Activated CD4-positive, alpha-beta T cell treated with anti-CD3 and anti-CD28 coated beads, Interleukin-2, amount 10 ng/mL, durations not matched to agents 7 days and 5 days (primary cell): Measurements from ENCODE around the gene ZNHIT2. TPM values are rescaled to one million over a fixed set of nuclear protein-coding genes. Genes with fewer than 3 reads are reported as not detected.

Experiments used
- CTCF ChIA-PET: fragments of 350-600 bp; sonication (Branson Sonifier 250); formaldehyde crosslinking; loops from one replicate; lab custom pipeline; 2021; ENCODE audit warnings: antibody characterized with exemption; lab: Charles Lee
- POLR2A ChIA-PET: fragments of 350-600 bp; sonication (Branson Sonifier 250); formaldehyde crosslinking; loops from one replicate; lab custom pipeline; 2021; ENCODE audit warnings: antibody characterized with exemption; lab: Charles Lee
- DNase-seq: peaks from one replicate; pipeline ENCODE4 v3.0.0-alpha.2; 2020
- H3K27ac Mint-ChIP-seq: one replicate; pipeline ENCODE4 v1.8.0; 2021; ENCODE audit warnings: mild to moderate bottlenecking, moderate library complexity, mixed read lengths
- H3K27me3 Mint-ChIP-seq: one replicate; pipeline ENCODE4 v1.8.0; 2021; ENCODE audit warnings: mixed read lengths
- H3K36me3 Mint-ChIP-seq: one replicate; pipeline ENCODE4 v1.8.0; 2021; ENCODE audit warnings: low read depth, mixed read lengths
- H3K4me1 Mint-ChIP-seq: one replicate; pipeline ENCODE4 v1.8.0; 2021; ENCODE audit warnings: mixed read lengths
- H3K4me3 Mint-ChIP-seq: one replicate; pipeline ENCODE4 v1.8.0; 2021; ENCODE audit warnings: mild to moderate bottlenecking, moderate library complexity, mixed read lengths
- H3K9me3 Mint-ChIP-seq: one replicate; pipeline ENCODE4 v1.8.0; 2021; ENCODE audit warnings: mixed read lengths
- total RNA-seq, 2 experiments: library from RNA; stranded (reverse); gene quantifications; one replicate each; pipeline ENCODE4 v1.2.3, GENCODE V29; 2021

ZNHIT2 gene
- total RNA-seq, 2 experiments from 2014 or later, result 8.6 to 9.9 TPM

DNA sequence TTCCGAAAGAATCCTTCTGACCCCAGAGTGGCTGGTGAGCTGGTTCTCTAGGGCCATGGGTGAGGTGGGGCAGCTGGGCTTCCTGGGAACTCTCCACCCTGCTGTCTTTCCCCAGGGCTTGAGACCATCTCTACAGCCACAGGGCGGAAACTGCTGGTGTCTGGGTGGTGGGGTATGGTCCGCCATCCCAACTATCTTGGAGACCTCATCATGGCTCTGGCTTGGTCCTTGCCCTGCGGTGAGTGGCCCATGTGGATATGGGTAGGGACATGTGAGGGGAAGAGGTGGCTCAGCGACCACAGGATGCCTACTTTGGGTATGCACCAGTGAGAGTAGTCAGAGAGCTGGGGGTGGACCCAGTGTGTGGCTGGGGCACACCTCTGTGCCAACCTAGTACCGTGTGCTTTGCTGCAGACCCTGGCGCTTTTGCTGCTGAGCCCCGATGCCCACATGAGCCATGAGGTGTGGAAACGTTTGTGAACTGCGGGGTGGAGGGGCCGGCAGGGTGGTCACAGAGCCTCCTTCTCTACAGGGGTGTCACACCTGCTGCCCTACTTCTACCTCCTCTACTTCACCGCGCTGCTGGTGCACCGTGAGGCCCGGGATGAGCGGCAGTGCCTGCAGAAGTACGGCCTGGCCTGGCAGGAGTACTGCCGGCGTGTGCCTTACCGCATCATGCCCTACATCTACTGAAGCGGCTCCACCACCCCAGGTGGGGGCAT, 2.0 kb downstream of the ZNHIT2 start:
- POLR2A ChIA-PET, result no interaction called here
- peak overlapping the region; percentile 96 for H3K27ac Mint-ChIP-seq
- H3K4me3 Mint-ChIP-seq, result peak overlapping the region; percentile 87
- H3K4me1 Mint-ChIP-seq, result peaks cover 66% of the 10 kb centered on the region
- DNase-seq, result no peak
- H3K27me3 Mint-ChIP-seq, result no peaks in the 10 kb centered on the region
- H3K9me3 Mint-ChIP-seq, result no peaks in the 10 kb centered on the region
- CTCF ChIA-PET, result interaction anchor here (0.5 to 0.9 kb wide), 4 partner anchors 24 to 269 kb away, joined by 3 to 6 read pairs (median 4); partner anchors contain the start of gene ARL2
- H3K36me3 Mint-ChIP-seq, result peaks cover 23% of the 10 kb centered on the region

DNA sequence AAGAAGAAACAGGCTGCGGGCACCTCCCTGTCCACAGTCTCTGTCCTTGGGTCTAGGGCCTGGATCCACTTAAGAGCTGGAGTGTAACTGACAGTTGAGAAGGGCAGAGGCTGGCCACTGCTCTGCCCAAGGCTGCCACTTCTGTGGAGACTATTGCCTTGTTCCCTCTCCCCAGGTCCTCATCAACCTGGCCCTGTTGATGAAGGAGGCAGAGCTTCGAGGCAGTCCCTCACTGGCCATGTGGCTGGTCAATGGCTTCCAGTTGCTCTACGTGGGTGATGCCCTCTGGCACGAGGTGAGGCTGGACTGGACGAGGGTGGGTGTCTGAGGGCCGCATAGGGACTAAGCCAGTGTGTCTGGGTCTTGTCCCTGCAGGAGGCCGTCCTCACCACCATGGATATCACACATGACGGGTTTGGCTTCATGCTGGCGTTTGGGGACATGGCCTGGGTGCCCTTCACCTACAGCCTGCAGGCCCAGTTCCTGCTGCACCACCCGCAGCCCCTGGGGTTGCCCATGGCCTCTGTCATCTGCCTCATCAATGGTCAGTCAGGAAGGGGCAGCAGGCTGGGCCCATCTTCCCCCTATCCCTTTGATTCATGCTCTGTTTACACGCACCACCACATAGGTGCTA, 2.8 kb downstream of the ZNHIT2 start:
- DNase-seq, result no peak
- CTCF ChIA-PET, result interaction anchor here (0.5 to 7.1 kb wide), 3 partner anchors 18 to 100 kb away, joined by 3 to 85 read pairs (median 3); partner anchors contain the start of gene VPS51
- Mint-ChIP-seq H3K4me3 (no peak overlapping the region), H3K27me3 (no peaks in the 10 kb centered on the region), H3K9me3 (no peaks in the 10 kb centered on the region), H3K36me3 (peaks cover 15% of the 10 kb centered on the region), H3K27ac (no peak overlapping the region), H3K4me1 (peaks cover 63% of the 10 kb centered on the region)
- POLR2A ChIA-PET, result no interaction called here

DNA sequence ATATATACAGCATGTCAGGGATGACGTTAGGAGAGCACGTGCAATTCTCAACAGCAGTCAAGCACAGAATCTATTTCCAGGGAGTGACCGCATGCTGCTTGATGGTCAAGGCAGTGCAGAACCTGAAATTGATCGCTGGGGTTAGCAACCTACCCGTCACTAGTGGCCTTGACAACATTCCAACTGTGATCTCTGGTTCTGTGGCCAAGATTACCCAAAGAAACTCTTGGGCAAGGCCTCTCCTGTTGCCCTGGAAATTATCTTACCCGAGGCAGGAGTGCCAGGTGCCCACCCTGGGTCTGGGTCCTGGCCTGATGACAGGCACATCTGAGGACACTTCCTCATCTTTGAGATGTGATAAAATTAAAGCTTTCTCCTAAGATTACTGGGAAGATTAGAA, 3.7 kb downstream of the ZNHIT2 start:
- Mint-ChIP-seq H3K9me3 (no peaks in the 10 kb centered on the region), H3K36me3 (peaks cover 12% of the 10 kb centered on the region), H3K27me3 (no peaks in the 10 kb centered on the region), H3K27ac (peak overlapping the region; percentile 88), H3K4me1 (peaks cover 60% of the 10 kb centered on the region), H3K4me3 (peak overlapping the region; percentile 86)
- ChIA-PET POLR2A (no interaction called here), CTCF (interaction anchor here (0.5 to 7.1 kb wide), 7 partner anchors 8 to 269 kb away, joined by 3 to 85 read pairs (median 3); partner anchors contain the start of genes CDC42BPG, FAU, MRPL49 and VPS51)
- no peak for DNase-seq

DNA sequence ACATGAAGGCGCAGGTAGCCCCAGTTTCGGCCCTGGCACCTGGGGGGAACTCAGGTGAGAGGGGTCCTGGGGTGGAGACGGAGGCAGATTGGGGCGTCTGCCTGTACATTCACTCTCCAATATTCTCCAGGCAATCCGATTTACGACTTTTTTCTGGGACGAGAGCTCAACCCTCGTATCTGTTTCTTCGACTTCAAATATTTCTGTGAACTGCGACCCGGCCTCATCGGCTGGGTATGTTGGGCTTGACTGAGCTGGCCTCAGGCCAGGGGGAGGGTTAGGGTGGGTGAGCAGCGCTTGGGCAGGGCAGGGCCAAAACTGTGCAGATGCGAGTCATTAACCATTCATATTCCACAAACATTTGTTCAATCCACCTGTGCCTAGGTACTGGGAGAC, 4.1 kb downstream of the ZNHIT2 start:
- H3K4me1 Mint-ChIP-seq, result peaks cover 56% of the 10 kb centered on the region

DNA sequence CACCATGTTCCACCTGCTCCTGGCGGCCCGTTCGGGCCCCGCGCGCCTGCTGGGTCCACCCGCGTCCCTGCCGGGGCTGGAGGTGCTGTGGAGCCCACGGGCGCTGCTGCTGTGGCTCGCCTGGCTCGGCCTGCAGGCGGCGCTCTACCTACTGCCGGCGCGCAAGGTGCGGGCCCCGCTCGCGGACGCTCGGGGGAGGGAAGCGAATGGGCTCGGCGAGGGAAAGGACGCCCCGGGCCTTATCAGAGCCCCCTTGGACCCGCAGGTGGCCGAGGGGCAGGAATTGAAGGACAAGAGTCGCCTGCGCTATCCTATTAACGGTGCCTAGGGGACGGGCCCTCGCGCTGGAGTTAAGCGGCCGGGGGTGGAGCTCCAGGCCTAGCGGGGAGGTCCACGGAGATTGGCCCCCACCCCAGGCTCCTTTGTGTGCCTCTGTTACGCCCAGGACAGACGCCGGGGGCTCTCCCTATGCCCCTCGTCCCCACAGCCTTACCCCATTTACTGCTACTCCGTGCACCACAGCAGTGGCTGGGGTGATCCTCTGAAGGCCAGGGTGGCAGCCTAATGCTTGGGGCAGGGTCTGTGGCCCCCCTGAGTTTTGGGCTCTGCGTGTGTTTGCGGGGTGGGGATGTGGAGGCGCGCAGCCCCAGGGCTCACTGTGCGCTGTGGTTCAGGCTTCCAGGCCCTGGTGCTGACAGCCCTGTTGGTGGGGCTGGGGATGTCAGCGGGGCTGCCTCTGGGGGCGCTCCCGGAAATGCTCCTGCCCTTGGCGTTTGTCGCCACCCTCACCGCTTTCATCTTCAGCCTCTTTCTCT, 4.7 kb downstream of the ZNHIT2 start:
- CTCF ChIA-PET, result interaction anchor here (0.6 to 7.1 kb wide), 16 partner anchors 9 to 1504 kb away, joined by 3 to 85 read pairs (median 4); partner anchors contain the start of genes ARL2, CDC42BPG, CDCA5 and FAU

More for the DNA sequence above, 4.1 kb downstream of the ZNHIT2 start:
- Mint-ChIP-seq H3K9me3 (no peaks in the 10 kb centered on the region), H3K27me3 (no peaks in the 10 kb centered on the region), H3K4me3 (peak overlapping the region; percentile 86), H3K36me3 (peaks cover 8% of the 10 kb centered on the region), H3K27ac (peak overlapping the region; percentile 88)
- DNase-seq, result no peak
- CTCF ChIA-PET, result interaction anchor here (0.6 to 7.1 kb wide), 12 partner anchors 9 to 301 kb away, joined by 3 to 85 read pairs (median 4); partner anchors contain the start of genes ARL2, CDC42BPG, CDCA5 and FAU
- POLR2A ChIA-PET, result no interaction called here

DNA sequence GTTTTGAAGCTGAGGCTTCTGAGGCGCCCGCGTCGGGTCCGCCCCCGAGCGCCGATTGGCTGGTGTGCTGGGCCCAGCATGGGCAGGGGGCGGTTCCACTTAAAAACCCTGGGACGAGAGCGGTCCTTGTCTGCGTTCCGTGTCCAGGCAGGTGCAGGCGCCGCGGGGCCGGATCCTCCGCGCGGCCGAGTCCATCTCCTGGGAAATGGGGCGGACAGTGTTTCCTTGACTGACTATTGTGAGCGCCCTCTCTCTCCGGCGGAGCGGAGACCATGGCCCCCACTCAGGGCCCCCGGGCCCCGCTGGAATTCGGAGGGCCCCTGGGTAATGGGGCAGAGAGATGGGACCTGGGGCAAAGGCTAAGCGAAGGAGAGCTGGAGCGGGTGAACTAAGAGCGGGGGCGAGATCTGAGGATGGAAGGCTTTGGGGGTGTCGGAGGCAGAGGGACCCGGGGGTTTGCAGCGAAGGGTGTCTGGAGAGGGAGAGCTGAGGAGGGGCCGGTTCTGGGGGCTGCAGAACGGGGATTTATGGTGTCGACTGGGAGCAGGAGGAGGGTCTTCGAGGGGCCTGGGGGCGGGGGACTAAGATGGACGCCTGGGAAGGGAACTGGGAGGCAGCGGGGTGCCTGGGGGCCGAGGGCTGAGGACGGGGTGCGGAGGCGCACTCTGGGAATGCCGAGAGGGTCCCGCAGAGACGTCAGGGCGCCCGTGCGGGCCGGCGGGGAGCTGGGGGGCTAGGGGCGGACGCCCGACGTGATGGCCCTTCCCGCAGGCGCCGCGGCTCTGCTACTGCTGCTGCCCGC, 5.6 kb downstream of the ZNHIT2 start, which contains the start of gene TM7SF2:
Gene TM7SF2 (plus strand): TSS at position 129 of the 802 bp plus-strand sequence. CDS start 144 bp downstream, at position 273.
- Mint-ChIP-seq H3K4me3 (peak within 1 kb of the TSS; percentile 86), H3K27me3 (no peaks in the 10 kb centered on the region), H3K9me3 (no peaks in the 10 kb centered on the region), H3K4me1 (peaks cover 51% of the 10 kb centered on the region), H3K27ac (peak within 1 kb of the TSS; percentile 92), H3K36me3 (peaks cover 3% of the 10 kb centered on the region)
- peak; percentile 97 for DNase-seq
- CTCF ChIA-PET, result interaction anchor here (0.6 to 7.1 kb wide), 16 partner anchors 8 to 1505 kb away, joined by 3 to 85 read pairs (median 4); partner anchors contain the start of genes ARL2, CDC42BPG, CDCA5 and RBM14
- POLR2A ChIA-PET, result no interaction called here

More for the DNA sequence above, 4.7 kb downstream of the ZNHIT2 start:
- H3K36me3 Mint-ChIP-seq, result peaks cover 4% of the 10 kb centered on the region
- H3K9me3 Mint-ChIP-seq, result no peaks in the 10 kb centered on the region
- peaks cover 52% of the 10 kb centered on the region for H3K4me1 Mint-ChIP-seq
- no peaks in the 10 kb centered on the region for H3K27me3 Mint-ChIP-seq
- POLR2A ChIA-PET, result no interaction called here
- peak overlapping the region; percentile 86 for H3K4me3 Mint-ChIP-seq
- H3K27ac Mint-ChIP-seq, result peak overlapping the region; percentile 88
- peak; percentile 79 for DNase-seq

DNA sequence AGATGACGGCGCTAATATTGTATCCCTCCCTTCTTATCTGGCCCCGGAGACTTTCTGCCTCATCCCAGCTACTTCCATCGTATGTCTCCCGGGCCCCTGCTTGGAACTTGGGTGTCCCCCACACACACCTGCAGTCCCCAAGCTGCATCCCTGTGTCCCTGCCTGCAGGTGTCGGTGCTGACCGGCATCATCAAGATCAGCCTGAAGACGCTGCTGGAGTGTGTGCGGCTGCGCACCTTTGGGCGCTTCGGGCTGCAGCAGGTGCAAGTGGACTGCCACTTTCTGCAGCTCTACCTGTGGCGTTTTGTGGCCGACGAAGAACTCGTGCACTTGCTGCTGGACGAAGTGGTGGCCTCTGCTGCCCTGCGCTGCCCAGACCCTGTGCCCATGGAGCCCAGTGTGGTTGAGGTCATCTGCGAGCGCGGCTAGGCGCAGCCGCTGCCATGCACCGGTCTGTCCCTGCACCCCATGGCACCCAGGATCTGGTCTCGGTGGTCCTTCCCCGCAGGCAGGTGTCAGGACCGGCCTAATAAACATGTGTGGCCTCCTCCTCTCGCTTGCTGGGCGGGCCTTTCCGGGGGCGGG, 6.2 kb downstream of the ZNHIT2 start:
- CTCF ChIA-PET, result interaction anchor here (0.7 to 7.1 kb wide), 18 partner anchors 9 to 266 kb away, joined by 3 to 85 read pairs (median 4); partner anchors contain the start of genes ARL2, CDC42BPG, CDCA5 and VPS51
- Mint-ChIP-seq H3K4me1 (peaks cover 48% of the 10 kb centered on the region), H3K4me3 (peak overlapping the region; percentile 86), H3K27me3 (no peaks in the 10 kb centered on the region), H3K9me3 (no peaks in the 10 kb centered on the region), H3K27ac (peak overlapping the region; percentile 92), H3K36me3 (peaks cover 6% of the 10 kb centered on the region)
- DNase-seq, result no peak
- POLR2A ChIA-PET, result no interaction called here

DNA sequence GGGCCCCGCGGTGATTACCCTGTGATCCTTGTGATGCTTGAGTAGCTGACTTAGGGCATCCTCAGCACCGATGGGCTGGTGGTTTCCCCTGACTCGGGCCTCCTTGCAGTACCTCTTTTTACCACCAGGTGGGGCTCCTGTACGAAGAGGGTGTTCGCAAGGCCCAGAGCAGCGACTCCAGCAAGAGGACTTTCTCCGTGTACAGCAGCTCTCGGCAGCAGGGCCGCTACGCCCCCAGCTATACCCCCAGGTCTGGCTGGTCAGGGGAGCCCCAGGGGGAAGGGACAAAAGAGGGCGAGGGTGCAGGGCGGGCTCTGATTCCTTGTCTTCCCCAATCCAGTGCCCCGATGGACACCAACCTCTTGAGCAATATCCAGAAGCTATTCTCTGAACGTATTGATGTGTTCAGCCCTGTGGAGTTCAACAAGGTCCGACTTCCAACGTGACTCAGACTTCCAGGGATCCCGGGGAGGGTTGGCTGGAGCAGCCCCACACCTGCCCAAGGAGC, 7.1 kb downstream of the ZNHIT2 start:
- Mint-ChIP-seq H3K36me3 (peaks cover 9% of the 10 kb centered on the region), H3K9me3 (no peaks in the 10 kb centered on the region), H3K27ac (peak overlapping the region; percentile 80), H3K27me3 (no peaks in the 10 kb centered on the region), H3K4me1 (peaks cover 43% of the 10 kb centered on the region), H3K4me3 (no peak overlapping the region)
- ChIA-PET POLR2A (no interaction called here), CTCF (interaction anchor here (0.6 to 7.1 kb wide), 21 partner anchors 8 to 265 kb away, joined by 3 to 85 read pairs (median 4); partner anchors contain the start of genes ARL2, CDC42BPG, CDCA5 and FAU)
- DNase-seq, result peak; percentile 96

DNA sequence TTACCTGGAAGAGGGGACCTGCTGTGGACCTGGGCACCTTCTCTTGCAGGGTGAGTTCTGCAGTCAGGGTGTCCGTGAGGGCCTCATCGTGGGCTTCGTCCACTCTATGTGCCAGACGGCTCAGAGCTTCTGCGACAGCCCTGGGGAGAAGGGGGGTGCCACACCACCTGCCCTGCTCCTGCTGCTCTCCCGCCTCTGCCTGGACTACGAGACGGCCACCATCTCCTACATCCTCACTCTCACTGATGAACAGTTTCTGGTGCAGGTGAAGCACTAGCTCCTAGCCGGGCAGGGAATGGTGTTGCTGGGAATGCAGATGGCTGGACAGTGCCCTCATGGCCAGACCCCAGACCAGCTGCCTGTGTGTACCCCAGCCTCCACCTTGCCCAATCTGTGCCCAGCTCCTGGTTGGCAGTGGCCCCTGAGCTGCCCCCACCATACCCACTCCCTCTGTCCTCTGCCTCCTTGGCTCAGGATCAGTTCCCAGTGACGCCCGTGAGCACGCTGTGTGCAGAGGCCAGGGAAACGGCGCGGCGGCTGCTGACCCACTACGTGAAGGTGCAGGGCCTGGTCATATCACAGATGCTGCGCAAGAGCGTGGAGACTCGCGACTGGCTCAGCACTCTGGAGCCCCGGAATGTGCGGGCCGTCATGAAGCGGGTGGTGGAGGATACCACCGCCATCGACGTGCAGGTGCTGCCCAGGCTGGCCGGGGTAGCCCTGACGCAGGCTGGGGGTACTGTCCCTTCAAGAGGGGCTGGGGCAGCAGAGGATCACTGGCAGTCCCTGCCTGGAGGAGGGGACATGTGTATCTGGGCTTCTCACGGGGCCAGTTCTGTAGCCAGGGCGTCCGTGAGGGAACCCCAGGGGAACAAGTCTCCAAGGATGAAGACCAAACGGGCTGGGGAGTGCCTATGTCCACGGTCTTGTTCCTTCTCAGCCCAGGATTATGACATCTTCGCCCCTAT, 8.0 kb downstream of the ZNHIT2 start:
- Mint-ChIP-seq H3K36me3 (peaks cover 15% of the 10 kb centered on the region), H3K4me3 (no peak overlapping the region), H3K27ac (no peak overlapping the region), H3K9me3 (no peaks in the 10 kb centered on the region), H3K4me1 (peaks cover 48% of the 10 kb centered on the region), H3K27me3 (no peaks in the 10 kb centered on the region)
- DNase-seq, result no peak
- POLR2A ChIA-PET, result no interaction called here
- CTCF ChIA-PET, result interaction anchor here (0.6 to 7.1 kb wide), 14 partner anchors 7 to 95 kb away, joined by 3 to 85 read pairs (median 4); partner anchors contain the start of genes ARL2, CDCA5, FAU and MRPL49

DNA sequence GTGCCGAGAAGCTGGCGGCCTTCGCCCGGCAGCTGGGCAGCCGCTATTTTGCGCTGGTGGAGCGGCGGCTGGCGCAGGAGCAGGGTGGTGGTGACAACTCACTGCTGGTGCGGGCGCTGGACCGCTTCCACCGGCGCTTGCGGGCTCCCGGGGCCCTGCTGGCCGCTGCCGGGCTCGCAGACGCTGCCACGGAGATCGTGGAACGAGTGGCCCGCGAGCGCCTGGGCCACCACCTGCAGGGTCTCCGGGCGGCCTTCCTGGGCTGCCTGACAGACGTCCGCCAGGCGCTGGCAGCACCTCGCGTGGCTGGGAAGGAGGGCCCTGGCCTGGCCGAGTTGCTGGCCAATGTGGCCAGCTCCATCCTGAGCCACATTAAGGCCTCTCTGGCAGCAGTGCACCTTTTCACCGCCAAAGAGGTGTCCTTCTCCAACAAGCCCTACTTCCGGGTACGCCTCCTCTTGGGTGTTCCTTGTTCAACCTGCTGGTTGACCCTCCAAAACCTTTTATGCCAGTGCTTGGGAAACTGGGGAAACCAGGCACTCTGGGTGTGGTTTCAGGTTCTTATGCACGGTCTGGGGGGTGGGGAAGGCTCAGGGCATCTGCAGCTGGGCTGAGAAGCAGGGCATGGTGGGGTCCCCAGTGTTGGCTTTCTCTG, 8.9 kb downstream of the ZNHIT2 start:
- Mint-ChIP-seq H3K9me3 (no peaks in the 10 kb centered on the region), H3K4me1 (peaks cover 47% of the 10 kb centered on the region), H3K27ac (no peak overlapping the region), H3K4me3 (no peak overlapping the region), H3K27me3 (no peaks in the 10 kb centered on the region), H3K36me3 (peaks cover 15% of the 10 kb centered on the region)
- POLR2A ChIA-PET, result no interaction called here
- CTCF ChIA-PET, result interaction anchor here (1.3 to 7.1 kb wide), 3 partner anchors 9 to 13 kb away, joined by 3 to 85 read pairs (median 4); partner anchors contain the start of genes FAU, MRPL49, VPS51 and ZNHIT2
- no peak for DNase-seq
